GM11168 (cell line): ENCODE measurements around the gene CERS4.
"Not testable (repeated sequence)": the region's sequence is repeated elsewhere in the genome, so short reads cannot be mapped to it uniquely, and the experiment has no call there.

Source experiments
- in situ Hi-C: fragments of 300-500 bp; cut with MboI; formaldehyde crosslinking; loops from one replicate; pipeline ENCODE4 v1.12.0; 2022; ENCODE audit warnings: low sequenced_read_pairs; ENCODE audit not compliant: unreplicated experiment

The CERS4 gene

DNA sequence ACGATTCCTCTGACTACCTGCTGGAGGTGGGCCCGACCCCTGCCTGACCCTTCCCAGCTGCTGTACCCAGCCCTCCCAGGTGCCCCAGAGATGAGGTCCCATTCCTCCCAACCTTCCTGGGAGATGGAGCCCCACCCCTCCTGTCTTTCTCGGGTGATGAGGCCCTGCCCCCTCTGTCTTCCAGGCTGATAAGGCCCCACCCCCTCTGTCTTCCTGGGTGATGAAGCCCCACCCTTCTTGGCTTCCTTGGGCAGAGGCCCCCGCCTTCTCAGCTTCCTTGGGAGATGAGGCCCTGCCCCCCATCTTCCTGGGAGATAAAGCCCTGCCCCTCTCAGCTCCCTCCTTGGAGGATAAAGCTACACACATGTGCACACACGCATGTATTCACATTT, 47.9 kb downstream of the CERS4 start:
- in situ Hi-C loops = loop anchor here (10.0 kb wide), 1 partner anchor 222 kb away; no protein-coding TSS in a partner anchor

DNA sequence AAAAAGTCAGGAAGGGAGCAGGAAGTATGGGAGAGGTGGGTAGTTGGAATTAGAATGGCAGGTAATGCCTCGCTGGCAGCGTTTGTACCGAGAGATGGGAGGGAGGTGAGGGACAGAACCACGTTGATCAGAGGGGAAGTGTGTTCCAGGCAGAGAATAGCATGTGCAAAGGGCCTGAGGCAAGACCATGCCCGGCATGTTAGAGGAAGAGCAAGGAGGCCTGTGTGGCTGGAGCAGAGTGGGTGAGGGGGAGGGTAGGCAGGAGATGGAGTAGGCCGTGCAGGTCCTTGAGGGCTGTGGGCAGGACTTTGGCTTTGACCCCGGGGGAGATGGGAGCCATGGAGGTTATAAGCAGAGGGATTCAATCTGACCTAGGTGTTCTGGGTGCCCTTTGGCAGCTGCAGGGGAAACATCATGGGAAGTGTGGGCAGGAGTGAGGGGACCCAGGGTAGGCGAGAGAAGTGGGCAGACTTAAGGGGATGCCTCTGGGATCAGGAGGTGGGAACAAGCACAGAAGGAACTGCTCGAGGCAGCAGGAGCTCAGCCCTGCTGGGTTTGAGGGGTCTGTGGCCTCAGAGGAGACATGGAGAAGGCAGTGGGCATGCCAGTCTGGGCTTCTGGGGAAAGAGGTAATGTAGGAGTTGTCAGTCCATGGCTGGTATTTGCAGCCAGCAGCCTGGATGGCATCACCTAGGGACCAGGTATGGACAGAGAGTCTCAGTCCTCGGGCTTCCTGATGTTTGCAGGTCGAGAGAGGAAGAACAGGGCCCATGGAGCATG, 50.2 kb downstream of the CERS4 start:
- in situ Hi-C loops = loop anchor here (10.0 kb wide), 1 partner anchor 225 kb away; no protein-coding TSS in a partner anchor

DNA sequence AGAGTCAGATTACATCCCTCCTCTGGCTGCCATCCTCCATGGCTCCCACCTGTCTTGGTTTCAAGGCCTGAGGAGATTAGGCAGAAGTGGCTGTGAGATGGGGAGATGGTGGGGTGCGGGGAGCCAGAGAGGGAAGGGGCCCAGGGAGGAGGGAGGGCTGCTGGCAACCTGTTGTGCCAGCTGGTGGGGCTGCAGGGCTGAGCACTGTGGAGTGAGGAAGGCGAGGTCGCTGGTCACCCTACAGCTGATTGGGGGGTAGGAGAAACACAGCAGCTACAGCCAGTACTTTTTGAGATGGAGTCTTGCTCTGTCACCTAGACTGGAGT, 50.7 kb downstream of the CERS4 start:
- in situ Hi-C loops = loop anchor here (10.0 kb wide), 1 partner anchor 225 kb away; no protein-coding TSS in a partner anchor

DNA sequence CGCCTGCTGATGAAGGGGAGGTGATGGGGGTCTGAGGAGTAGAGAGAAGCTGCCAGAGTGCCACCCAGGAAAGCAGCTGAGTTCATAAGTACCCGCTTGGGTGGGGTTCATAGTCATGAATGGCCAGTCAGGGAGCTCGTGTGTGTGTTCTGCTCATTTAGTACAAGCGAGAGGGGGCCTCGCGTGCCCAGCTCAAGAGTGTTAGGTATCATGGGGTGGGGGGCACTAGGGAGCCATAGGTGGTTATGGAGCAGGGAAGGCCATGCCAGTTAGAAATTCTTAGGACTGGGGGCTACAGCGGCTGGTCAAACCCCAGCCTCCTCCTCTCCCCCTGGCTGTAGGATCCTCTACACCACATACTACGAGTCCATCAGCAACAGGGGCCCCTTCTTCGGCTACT, 52.2 kb downstream of the CERS4 start:
- in situ Hi-C loops = no loop called here

DNA sequence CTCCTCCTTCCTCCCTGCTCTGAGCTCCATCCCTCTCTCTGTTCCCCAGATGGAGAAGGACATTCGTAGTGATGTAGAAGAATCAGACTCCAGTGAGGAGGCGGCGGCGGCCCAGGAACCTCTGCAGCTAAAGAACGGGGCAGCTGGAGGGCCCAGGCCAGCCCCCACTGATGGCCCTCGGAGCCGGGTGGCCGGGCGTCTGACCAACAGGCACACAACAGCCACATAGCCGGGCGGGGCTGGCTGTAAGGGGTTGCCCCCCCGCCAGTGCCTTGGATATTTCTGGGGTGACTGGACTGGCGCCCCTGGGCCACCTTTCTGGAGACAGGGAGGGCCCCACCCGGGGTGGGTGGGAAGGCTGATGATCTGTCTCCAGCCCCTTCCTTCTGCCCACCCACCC, 52.7 kb downstream of the CERS4 start:
- in situ Hi-C loops = no loop called here

DNA sequence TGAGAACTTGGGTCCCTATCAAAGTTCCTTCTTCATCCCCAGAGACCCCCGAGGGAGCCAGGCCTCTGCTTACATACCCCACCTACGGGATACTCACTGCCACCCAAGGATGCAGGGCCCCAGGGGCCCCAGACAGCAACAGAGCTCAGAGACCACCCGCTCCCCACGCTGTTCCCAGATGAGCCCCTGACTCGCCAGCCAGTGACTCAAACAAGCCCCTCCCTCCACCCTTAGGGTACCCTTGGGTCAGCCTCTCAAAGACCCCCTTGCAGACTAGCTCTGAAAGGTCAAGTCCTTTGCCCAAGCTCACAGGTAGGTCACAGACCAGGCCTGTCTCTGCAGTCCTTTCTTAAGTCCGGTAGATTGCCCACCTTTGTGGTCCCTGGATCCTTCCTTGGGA, 53.3 kb downstream of the CERS4 start:
- in situ Hi-C loops = no loop called here

DNA sequence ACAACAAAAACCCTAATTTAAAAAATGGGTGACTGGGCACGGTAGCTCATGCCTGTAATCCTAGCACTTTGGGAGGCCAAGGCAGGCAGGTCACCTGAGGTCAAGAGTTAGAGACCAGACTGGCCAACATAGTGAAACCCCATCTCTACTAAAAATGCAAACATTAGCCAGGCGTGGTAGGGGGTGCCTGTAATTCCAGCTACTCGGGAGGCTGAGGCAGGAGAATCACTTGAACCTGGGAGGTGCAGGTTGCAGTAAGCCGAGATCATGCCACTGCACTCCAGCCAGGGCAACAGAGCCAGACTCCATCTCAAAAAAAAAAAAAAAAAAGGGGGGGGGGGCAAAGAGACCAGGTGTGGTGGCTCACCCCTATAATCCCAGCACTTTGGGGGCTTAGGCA, 55.1 kb downstream of the CERS4 start:
- in situ Hi-C loops = not testable (repeated sequence)

DNA sequence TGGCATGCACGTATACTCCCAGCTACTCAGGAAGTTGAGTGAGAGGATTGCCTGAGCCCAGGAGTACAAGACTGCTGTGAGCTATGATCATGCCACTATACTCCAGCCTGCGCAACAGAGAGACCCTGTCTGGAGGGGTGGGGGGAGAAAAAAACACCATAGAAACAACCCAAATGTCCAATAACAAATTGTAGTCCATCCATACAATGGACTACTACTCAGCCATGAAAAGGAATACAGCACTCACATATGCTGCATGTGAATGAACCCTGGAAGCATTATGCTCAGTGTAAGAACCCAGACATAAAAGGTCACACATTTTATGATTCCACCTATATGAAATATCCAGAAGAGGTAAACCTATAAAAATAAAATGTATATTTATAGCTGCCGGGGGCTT, 56.7 kb downstream of the CERS4 start:
- in situ Hi-C loops = no loop called here

DNA sequence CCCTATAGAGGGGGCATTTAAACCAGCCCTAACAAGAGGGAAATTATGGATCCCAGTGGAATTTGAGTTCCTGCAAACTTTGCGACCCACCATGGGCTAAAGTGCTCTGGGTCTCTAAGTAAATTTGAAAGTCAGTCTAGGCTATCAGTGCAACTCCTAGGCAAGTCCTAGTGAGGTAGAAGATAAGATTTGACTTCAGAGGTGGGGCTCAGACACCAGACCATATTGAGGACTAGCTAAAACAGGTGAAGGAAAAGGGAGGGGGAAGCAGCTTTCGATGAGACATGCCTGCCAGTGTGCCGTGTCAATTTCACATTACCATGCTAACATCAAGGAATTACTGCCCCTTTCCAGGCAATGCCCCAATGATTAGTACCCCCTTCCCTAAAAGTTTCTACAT, 60.6 kb downstream of the CERS4 start:
- in situ Hi-C loops = no loop called here

DNA sequence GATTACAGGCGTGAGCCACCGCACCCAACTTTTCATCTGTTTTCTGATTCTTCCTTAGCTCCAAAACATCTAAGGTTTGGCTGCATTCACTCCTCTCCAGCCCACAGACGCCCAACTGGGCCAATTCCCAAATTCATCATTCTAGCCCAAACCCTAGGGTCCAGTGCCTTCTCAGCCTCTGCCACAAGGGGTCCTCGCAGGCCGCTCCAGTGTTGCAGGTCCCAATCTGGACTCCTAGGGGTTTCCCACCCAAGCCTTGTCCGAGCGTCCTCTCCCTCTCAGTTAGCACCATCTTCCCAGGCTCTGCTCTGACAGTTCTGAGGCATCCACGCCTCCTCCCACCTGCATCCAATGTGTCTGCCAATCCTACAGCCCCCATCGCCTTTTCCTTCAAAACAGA, 67.3 kb downstream of the CERS4 start:
- in situ Hi-C loops = not testable (repeated sequence)

DNA sequence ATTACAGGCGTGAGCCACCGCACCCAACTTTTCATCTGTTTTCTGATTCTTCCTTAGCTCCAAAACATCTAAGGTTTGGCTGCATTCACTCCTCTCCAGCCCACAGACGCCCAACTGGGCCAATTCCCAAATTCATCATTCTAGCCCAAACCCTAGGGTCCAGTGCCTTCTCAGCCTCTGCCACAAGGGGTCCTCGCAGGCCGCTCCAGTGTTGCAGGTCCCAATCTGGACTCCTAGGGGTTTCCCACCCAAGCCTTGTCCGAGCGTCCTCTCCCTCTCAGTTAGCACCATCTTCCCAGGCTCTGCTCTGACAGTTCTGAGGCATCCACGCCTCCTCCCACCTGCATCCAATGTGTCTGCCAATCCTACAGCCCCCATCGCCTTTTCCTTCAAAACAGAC, 82.2 kb downstream of the CERS4 start:
- in situ Hi-C loops = not testable (repeated sequence)

DNA sequence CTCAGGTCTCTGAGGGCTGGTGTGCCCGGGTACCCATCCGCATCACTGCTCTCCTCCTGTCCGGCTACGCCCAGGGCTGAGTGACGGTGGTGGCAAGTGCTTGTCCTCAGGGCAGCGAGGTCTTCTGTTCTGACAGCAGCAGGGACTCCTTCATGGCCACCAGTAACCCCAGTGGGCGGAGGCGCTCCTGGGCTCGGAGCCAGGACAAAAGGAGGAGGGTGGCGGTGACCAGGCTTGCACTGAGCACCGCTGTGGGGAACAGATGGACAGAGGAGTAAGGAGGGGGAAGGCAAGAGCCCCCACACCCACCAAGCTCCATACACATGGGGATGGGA, 93.2 kb downstream of the CERS4 start:
- in situ Hi-C loops = no loop called here

DNA sequence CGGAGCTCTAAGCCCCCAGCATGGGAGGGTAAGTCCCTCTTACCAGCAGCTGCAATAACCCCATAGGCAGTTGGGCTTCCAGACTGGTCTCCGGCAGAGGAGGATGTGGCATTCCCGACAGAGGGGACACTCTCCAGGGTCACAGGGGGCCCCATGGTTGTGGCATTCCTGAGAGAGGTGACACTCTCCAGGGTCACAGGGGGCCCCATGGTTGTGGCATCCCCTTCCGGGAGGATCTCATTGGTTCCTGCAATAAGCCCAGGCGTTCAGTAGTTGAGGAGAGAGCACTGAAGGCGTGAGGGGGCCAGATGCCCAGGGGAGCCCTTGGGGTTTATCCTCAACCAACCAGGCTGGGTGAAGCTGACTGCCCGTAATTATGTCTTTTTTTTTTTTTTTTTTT, 93.6 kb downstream of the CERS4 start:
- in situ Hi-C loops = no loop called here

DNA sequence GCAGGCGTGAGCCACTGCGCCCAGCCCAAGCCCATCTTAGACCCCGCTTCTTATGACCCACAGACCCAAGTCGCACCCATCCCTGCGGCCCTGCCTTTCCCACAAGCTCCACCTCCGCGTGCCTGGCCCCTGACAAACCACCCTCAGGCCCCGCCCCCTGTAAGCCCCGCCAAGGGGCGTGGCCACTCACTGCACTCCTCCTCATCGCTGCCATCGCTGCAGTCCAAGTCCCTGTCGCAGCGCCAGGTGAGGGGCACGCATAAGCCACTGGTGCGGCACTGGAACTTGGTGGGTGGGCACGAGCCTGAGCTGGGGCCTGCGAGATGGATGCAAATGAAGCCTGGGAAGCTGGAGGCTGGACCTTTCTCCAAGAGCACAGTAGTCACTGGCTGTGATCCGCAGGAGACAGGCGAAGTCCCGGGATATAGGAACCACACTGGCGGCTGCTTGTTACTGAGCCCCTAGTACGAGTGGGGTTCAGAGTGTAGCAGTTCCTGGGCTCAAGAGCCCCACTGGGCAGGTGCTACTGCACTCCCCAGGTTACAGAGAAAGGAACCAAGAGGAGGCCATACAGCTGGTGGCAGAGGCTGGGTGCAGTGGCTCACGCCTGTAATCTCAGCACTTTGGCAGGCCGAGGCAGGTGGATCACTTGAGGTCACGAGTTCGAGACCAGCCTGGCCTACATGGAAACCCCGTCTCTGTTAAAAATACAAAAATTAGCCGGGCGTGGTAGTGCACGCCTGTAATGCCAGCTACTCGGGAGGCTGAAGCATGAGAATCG, 95.9 kb downstream of the CERS4 start:
- in situ Hi-C loops = no loop called here

DNA sequence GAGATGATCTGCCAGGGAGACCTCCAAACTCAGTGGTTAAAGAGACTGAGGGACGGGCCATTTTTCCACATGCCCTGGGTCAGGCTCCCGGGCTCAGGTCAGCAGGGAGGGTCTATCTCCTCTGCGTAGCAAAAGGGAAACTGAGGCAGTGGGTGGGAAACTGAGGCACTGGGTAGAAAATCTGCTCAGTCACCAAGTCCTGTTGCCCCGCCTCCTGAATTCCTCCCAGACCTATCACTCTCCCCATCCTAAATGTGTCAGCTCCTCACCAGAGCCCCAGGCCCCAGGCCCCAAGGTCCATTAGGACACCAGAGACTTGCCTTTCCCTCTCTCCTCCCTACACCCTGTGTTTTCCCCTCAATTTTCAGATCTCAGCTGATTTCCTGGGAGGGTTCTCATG, 96.6 kb downstream of the CERS4 start:
- in situ Hi-C loops = no loop called here

DNA sequence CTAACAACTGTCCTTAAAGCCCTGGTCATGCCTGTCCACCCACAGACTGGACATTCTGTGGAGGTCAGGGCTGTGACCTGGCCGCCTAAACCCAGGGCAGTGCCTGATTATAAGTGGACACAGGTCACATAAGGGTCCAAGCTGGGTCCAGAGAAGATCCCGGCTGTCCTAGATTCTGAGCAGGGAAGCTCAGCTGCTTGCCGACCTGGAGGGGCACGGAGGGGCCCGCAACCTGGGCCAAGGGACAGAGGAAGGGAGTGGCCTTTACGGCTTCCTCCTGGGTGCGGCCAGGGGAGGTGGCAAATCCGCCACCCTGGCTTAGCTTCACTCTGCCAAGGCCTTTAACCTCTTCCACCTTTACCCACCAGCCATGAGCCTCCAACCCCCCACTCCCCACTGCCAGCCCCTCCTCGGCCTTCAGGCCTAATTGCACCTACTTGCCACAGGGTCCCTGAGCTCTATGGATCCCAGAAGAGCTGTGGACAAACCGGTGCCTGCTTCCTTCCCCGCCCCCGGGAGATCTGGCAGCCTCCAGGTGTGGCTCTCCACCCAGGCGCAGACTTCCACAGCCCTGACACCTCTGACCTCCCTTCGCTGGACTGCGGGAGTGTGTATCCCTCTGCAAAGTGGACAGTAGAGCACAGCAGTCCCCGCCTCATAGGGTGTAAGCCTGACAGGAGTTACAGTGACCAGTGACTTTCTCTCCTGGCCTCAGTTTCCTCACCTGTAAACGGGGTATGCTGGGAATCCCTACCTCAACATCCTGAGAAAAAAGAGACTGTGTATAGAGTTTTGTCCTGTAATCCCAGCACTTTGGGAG, 97.3 kb downstream of the CERS4 start:
- in situ Hi-C loops = no loop called here

DNA sequence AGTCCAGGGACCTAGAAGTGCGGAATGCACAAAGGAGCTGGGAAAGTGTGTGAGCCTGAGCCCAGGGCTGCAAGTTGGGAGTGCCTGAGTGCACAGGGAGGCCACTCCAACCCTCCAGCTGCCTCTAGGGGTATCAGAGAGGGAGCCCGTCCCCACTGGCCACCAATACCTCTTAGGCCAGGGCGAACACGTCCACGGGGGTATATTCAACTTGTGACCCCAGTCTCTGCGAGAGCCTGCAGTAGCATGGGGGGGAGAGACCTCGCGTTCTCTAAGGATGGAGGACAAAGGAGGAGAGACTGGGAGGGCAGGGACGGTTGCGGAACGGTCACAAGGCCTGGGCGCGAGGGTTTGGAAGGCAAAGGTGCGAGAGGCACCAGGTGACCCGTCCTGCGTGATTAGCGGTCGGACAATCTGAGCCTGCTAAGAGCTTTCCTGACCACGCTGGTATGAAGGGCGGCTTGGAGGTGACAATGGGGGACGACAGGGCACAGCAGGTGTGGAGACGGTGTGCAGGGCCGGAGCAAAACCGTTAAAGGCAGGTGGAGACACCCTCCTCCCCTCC, 98.3 kb downstream of the CERS4 start:
- in situ Hi-C loops = no loop called here

DNA sequence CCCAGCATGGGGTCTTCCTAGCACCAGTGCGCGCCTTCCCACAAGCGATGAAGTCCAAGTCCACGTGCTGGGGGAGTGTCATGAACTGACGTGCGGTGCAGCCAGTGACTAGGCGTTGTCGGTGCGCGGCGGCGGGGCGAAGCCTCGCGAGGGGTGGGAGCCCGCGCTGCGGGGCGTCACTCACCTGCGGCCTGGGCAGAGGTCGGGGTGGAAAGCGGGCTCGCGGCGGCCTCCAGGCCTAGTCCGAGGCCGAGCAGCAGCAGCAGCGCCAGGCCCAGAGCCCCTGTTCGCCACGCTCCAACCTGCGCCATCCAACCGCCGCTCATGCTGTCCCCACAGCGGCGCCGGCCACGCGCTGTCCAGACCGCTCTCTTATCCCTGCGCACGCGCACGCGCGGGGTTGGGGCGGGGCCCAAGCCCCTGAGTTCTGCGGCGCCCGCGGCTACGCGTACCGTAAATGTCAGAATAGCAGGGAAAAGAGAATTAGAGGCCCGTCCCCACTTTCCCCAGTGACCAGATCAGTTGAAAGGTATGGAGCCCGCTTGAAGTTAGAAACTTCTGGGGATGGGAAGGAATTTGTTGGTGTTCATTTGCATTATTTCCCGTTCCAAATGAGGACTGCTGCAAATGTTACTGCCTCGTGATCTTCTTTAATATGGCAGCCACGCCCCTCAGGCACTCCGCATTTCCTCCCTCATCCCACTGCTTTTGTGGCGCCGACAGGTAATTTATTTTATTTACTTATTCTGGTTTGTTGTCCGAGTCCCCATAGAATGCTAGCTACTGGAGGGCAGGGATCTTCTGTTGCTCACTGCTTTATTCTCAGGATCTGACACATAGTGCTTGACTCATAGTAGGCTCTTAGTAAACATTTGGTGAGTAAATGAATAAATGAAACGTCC, 99.0 kb downstream of the CERS4 start, which contains the start of gene CD320:
CD320 (minus strand) TSS at position 394 of the 902 bp plus-strand sequence; CDS start at position 326, 68 bp downstream.
- in situ Hi-C loops = no loop called here

DNA sequence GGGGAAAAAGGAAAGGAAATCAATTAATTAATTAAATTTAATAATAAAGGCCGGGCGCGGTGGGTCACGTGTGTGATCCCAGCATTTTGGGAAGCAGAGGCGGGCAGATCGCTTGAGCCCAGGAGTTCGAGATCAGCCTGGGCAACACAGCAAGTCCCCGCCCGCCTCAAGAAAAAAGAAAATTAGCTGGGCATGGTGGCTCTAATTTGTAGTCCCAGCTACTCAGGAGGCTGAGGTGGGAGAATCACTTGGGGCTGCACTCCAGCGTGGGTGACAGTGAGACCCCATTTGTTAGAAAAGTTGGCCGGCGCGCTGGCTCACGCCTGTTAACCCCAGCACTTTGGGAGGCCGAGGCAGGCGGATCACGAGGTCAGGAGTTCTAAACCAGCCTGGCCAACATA, 99.7 kb downstream of the CERS4 start:
- in situ Hi-C loops = no loop called here
